ENCODE results near the gene HOPX.

- no peak for TF ChIP-seq MAX (IDR thresholded peaks at IDR 0.05)
- no peak for TF ChIP-seq CTCF (IDR thresholded peaks at IDR 0.05)
Observed at GRCh38 chr4:56662782-56663468, 18.2 kb downstream of the HOPX start.

Data from A549 (cell line).